ENCODE results near the gene WASL.

DNA sequence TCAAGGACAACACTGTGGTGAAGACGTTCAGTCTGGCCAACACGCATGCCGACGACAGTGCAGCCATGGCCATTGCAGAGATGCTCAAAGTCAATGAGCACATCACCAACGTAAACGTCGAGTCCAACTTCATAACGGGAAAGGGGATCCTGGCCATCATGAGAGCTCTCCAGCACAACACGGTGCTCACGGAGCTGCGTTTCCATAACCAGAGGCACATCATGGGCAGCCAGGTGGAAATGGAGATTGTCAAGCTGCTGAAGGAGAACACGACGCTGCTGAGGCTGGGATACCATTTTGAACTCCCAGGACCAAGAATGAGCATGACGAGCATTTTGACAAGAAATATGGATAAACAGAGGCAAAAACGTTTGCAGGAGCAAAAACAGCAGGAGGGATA is 86.5 kb downstream of the WASL start:
- TF ChIP-seq, protein P1, sequence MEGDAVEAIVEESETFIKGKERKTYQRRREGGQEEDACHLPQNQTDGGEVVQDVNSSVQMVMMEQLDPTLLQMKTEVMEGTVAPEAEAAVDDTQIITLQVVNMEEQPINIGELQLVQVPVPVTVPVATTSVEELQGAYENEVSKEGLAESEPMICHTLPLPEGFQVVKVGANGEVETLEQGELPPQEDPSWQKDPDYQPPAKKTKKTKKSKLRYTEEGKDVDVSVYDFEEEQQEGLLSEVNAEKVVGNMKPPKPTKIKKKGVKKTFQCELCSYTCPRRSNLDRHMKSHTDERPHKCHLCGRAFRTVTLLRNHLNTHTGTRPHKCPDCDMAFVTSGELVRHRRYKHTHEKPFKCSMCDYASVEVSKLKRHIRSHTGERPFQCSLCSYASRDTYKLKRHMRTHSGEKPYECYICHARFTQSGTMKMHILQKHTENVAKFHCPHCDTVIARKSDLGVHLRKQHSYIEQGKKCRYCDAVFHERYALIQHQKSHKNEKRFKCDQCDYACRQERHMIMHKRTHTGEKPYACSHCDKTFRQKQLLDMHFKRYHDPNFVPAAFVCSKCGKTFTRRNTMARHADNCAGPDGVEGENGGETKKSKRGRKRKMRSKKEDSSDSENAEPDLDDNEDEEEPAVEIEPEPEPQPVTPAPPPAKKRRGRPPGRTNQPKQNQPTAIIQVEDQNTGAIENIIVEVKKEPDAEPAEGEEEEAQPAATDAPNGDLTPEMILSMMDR (IDR thresholded peaks at IDR 0.05; ENCODE audit: low read length): no peak
- TF ChIP-seq EZH2 (IDR thresholded peaks at IDR 0.05; ENCODE audit: borderline replicate concordance, low read length): no peak
